WI38 (cell line): ENCODE measurements around the gene OOSP2.

Experiments used
- H3K4me3 ChIP-seq: 2 replicates; pipeline ENCODE4 v1.5.1; 2011; ENCODE audit warnings: low read depth, mild to moderate bottlenecking, control low read depth, low read length
- TF ChIP-seq, protein P1 (sequence below): IDR thresholded peaks from 2 replicates; pipeline ENCODE4 v1.5.1; 2012; ENCODE audit warnings: low read depth, mild to moderate bottlenecking, control low read depth, low read length

OOSP2 gene

DNA sequence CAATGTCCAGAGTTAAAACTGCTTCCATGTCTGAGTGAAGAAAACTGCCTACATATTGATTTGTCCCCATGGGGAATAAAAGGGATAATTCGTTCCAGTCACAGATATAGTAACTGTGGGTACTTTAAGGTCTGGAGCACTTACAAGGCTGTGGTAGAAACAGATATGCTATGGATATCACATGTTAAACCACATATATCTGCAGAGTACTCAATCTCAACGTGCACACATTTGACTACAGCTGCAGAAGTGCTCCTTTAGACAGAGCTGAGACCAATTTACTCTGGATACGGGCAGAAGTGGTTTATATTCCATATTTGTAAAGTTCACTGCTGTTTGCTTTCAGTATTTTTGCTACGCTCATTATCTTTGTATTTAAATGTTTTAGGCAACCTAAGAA is 38.5 kb downstream of the OOSP2 start:
- TF ChIP-seq, protein P1, sequence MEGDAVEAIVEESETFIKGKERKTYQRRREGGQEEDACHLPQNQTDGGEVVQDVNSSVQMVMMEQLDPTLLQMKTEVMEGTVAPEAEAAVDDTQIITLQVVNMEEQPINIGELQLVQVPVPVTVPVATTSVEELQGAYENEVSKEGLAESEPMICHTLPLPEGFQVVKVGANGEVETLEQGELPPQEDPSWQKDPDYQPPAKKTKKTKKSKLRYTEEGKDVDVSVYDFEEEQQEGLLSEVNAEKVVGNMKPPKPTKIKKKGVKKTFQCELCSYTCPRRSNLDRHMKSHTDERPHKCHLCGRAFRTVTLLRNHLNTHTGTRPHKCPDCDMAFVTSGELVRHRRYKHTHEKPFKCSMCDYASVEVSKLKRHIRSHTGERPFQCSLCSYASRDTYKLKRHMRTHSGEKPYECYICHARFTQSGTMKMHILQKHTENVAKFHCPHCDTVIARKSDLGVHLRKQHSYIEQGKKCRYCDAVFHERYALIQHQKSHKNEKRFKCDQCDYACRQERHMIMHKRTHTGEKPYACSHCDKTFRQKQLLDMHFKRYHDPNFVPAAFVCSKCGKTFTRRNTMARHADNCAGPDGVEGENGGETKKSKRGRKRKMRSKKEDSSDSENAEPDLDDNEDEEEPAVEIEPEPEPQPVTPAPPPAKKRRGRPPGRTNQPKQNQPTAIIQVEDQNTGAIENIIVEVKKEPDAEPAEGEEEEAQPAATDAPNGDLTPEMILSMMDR, result no peak
- H3K4me3 ChIP-seq, result no peak overlapping the region

DNA sequence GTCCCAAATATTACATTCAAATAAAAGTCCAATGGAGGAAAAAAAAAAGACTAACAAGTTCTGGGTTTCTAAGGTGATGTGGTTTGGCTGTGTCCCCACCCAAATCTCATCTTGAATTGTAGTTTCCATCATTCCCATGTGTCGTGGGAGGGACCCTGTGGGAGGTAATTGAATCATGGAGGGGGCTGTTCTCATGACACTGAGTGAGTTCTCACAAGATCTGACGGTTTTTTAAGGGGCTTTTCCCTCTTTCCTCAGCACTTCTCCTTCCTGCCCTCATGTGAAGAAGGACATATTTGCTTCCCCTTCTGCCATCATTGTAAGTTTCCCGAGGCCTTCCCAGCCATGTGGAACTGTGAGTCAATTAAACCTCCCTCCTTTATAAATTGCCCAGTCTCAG is 40.3 kb downstream of the OOSP2 start:
- H3K4me3 ChIP-seq, result no peak overlapping the region
- TF ChIP-seq, protein P1, result no peak

DNA sequence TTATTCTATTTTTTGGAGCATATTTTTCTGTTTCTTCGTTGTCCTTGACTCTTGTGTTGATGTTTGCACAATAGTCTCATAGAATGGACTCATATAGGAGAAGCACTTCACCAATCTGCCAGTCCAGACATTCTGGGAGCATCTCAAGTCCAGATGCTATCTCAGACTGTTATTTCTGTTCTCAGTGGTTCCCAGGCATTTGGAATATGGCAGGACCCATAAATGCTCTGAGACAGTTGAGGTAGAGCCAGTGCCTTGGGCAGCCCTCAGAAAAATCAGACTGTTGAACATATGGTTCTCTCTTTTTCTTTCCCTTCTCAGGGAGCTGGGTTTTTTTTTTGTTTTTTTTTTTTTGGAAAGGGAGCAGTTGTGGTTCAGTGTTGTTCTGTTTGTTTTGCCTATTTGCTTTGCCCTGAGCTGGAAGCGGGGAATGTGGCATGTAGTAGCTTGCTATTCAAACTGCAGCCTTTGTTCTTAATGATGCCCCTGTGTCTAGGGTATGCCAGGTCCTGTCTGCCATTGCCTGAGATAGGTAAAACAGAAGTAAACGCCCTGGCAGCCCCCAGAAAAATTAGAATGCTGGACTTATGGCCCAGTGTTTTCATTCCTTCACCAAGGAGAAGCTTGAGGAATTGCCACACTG is 44.5 kb downstream of the OOSP2 start:
- TF ChIP-seq, protein P1, result no peak
- no peak overlapping the region for H3K4me3 ChIP-seq

DNA sequence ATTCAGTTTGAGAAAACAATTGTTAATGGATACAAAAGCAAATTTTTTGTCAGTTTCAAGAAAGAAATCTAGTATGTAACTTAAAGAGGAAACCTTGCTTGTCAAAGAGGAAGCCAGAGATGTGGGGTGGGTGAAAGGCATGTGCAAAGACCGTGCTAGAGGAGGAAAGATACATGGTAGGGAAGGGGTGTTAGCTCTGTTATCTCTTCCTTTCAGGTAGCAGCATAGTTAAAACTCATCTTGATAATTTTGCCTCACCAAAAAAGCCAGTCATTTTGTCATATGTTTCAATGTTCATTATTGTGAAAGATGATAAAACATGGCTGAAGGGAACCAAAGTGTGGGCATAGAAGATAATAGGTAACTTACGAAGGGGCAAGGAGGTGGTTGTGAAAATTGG is 45.7 kb downstream of the OOSP2 start:
- H3K4me3 ChIP-seq, result no peak overlapping the region
- TF ChIP-seq, protein P1, result no peak

DNA sequence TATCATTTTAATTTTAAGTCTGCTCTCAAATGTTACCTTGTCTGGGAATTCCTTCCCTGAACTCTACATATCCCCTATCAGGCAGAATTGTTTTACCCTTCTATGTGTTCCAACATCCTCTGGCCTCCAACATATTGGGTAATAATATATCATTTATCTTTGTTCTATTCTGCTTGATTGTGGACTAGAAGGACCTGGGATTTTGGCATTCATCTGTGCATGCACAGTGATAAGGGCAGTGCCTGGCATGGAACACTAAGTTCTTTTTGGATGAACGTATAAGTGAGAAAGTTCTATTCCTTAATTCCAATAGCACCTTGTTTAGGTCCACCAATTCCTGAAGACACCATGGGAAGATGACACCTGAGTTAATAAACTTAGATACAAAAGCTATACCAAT is 47.0 kb downstream of the OOSP2 start:
- H3K4me3 ChIP-seq, result no peak overlapping the region
- TF ChIP-seq, protein P1, result no peak

DNA sequence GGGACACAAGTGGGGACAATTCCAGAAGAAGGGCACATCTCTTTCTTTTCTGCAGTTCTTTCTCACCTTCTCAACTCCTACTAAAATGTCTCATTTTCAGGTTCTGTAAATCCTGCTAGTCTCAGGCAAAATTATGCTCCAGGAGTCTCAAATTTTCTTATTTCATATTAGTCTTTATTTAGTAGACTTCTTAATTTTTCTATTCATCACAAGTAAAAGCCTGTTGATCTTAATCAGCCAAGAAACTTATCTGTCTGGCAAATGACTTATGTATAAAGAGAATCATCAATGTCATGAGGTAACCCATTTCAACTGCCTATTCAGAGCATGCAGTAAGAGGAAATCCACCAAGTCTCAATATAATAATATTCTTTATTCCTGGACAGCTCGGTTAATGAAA is 48.2 kb downstream of the OOSP2 start, which contains the start of gene MS4A2:
TSS of gene MS4A2 (plus strand) at position 301 of the 400 bp plus-strand sequence. CDS start 102 bp downstream, outside the sequence.
- TF ChIP-seq, protein P1, result no peak
- no peak within 1 kb of the TSS for H3K4me3 ChIP-seq

DNA sequence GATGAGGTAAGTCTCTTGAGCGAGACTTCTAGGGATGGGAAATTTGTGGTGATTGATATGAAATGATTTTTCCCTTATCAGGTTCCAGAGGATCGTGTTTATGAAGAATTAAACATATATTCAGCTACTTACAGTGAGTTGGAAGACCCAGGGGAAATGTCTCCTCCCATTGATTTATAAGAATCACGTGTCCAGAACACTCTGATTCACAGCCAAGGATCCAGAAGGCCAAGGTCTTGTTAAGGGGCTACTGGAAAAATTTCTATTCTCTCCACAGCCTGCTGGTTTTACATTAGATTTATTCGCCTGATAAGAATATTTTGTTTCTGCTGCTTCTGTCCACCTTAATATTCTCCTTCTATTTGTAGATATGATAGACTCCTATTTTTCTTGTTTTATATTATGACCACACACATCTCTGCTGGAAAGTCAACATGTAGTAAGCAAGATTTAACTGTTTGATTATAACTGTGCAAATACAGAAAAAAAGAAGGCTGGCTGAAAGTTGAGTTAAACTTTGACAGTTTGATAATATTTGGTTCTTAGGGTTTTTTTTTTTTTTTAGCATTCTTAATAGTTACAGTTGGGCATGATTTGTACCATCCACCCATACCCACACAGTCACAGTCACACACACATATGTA is 55.4 kb downstream of the OOSP2 start:
- H3K4me3 ChIP-seq, result no peak overlapping the region
- TF ChIP-seq, protein P1, result no peak
